Trophoblast cell (in vitro differentiated cells and primary cell): ENCODE data around the gene TNFAIP8L1.
A peak's percentile ranks its signal among the peaks of the same experiment; 100 is the strongest.

ENCODE experiments used
- DNase-seq, 2 donors: peaks; one replicate each; pipeline ENCODE4 v3.0.0-alpha.2; 2016
- H2AFZ ChIP-seq: 2 replicates; pipeline ENCODE4 v1.6.1; 2013; ENCODE audit warnings: low read length, moderate library complexity, mild to moderate bottlenecking; ENCODE audit not compliant: insufficient read depth, poor library complexity
- H2AK5ac ChIP-seq: 2 replicates; pipeline ENCODE4 v1.6.1; 2013; ENCODE audit warnings: mild to moderate bottlenecking, low read length
- H2BK120ac ChIP-seq: 2 replicates; pipeline ENCODE4 v1.6.1; 2013; ENCODE audit warnings: low read length, mild to moderate bottlenecking, moderate library complexity; ENCODE audit not compliant: insufficient read depth, poor library complexity
- H2BK12ac ChIP-seq: 2 replicates; pipeline ENCODE4 v1.6.1; 2013; ENCODE audit warnings: mild to moderate bottlenecking, low read length, moderate library complexity
- H2BK5ac ChIP-seq: 2 replicates; pipeline ENCODE4 v1.6.1; 2013; ENCODE audit warnings: low read length, low read depth, moderate library complexity, mild to moderate bottlenecking; ENCODE audit not compliant: poor library complexity
- H3K14ac ChIP-seq: 2 replicates; pipeline ENCODE4 v1.6.1; 2013; ENCODE audit warnings: mild to moderate bottlenecking, low read length
- H3K18ac ChIP-seq: 2 replicates; pipeline ENCODE4 v1.6.1; 2013; ENCODE audit warnings: mild to moderate bottlenecking, low read length
- H3K23ac ChIP-seq: 2 replicates; pipeline ENCODE4 v1.6.1; 2013; ENCODE audit warnings: low read length
- H3K27ac ChIP-seq: 2 replicates; pipeline ENCODE4 v1.5.1; 2013; ENCODE audit warnings: low read depth, mild to moderate bottlenecking, inconsistent platforms, low read length, moderate library complexity
- H3K27me3 ChIP-seq: 2 replicates; pipeline ENCODE4 v1.6.1; 2013; ENCODE audit warnings: inconsistent platforms, mild to moderate bottlenecking, low read length, moderate library complexity; ENCODE audit not compliant: insufficient read depth
- H3K36me3 ChIP-seq, 2 experiments: 1 replicate in 1 of 2; 2 replicates in 1 of 2; pipeline ENCODE4 v1.6.1; 2013; ENCODE audit warnings: low read length in 2 of 2, mild to moderate bottlenecking in 2 of 2, moderate library complexity in 1 of 2; ENCODE audit not compliant: insufficient read depth in 2 of 2, control insufficient read depth in 1 of 2
- H3K4ac ChIP-seq: 2 replicates; pipeline ENCODE4 v1.6.1; 2013; ENCODE audit warnings: low read depth, mild to moderate bottlenecking, low read length, moderate library complexity
- H3K4me1 ChIP-seq, 2 experiments: 1 replicate in 1 of 2; 2 replicates in 1 of 2; pipeline ENCODE4 v1.6.1; 2013; ENCODE audit warnings: low read length in 2 of 2, mild to moderate bottlenecking in 2 of 2, moderate library complexity in 1 of 2; ENCODE audit not compliant: insufficient read depth in 2 of 2, control insufficient read depth in 1 of 2
- H3K4me2 ChIP-seq: 2 replicates; pipeline ENCODE4 v1.6.1; 2013; ENCODE audit warnings: inconsistent platforms, mild to moderate bottlenecking, low read length, moderate library complexity
- H3K4me3 ChIP-seq: 2 replicates; pipeline ENCODE4 v1.5.1; 2013; ENCODE audit warnings: mild to moderate bottlenecking, low read depth, low read length, inconsistent platforms
- H3K79me1 ChIP-seq: one replicate; pipeline ENCODE4 v1.6.1; 2013; ENCODE audit warnings: low read length
- H3K79me2 ChIP-seq: 2 replicates; pipeline ENCODE4 v1.6.1; 2013; ENCODE audit warnings: low read length, mild to moderate bottlenecking; ENCODE audit not compliant: control insufficient read depth, insufficient read depth, poor library complexity
- H3K9ac ChIP-seq: 2 replicates; pipeline ENCODE4 v1.6.1; 2013; ENCODE audit warnings: mild to moderate bottlenecking, low read length
- H3K9me3 ChIP-seq: 2 replicates; pipeline ENCODE4 v1.6.1; 2013; ENCODE audit warnings: low read depth, mild to moderate bottlenecking, control low read depth, inconsistent platforms, low read length; ENCODE audit not compliant: insufficient read depth
- H4K12ac ChIP-seq: 2 replicates; pipeline ENCODE4 v1.6.1; 2013; ENCODE audit warnings: low read depth, mild to moderate bottlenecking, low read length, moderate library complexity
- H4K8ac ChIP-seq: 2 replicates; pipeline ENCODE4 v1.6.1; 2013; ENCODE audit warnings: low read depth, mild to moderate bottlenecking, low read length, moderate library complexity
- H4K91ac ChIP-seq: one replicate; pipeline ENCODE4 v1.6.1; 2013; ENCODE audit warnings: low read depth, mild to moderate bottlenecking, low read length, moderate library complexity
- WGBS: extraction: QIAGEN DNeasy Blood & Tissue Kit; methylation state at CpG from one replicate; pipeline ENCODE4 v1.1.7; 2013; ENCODE audit warnings: missing lambda C conversion rate; ENCODE audit not compliant: insufficient read length, insufficient coverage; ENCODE audit errors: extremely low coverage; 5-methylcytosine and 5-hydroxymethylcytosine counted together

Gene TNFAIP8L1

GRCh38 chr19:4604912-4605311 lies 34.4 kb upstream of the TNFAIP8L1 start:
- DNase-seq: no peak
- no peak overlapping the region for H4K91ac ChIP-seq

GRCh38 chr19:4606181-4606580 lies 33.1 kb upstream of the TNFAIP8L1 start:
- Histone ChIP-seq H2BK120ac (no peak overlapping the region), H3K9me3 (peaks cover 2% of the 10 kb centered on the region), H3K27ac (no peak overlapping the region), H2AFZ (no peak overlapping the region), H3K4me2 (no peak overlapping the region), H3K79me2 (no peaks in the 10 kb centered on the region), H3K14ac (no peak overlapping the region), H3K4ac (no peak overlapping the region), H3K9ac (no peak overlapping the region), H3K27me3 (no peaks in the 10 kb centered on the region), H3K23ac (no peak overlapping the region), H3K4me1 (no peaks in the 10 kb centered on the region), H3K4me3 (no peak overlapping the region), H3K18ac (no peak overlapping the region), H2BK5ac (no peak overlapping the region), H4K12ac (no peak overlapping the region), H4K8ac (no peak overlapping the region), H2BK12ac (no peak overlapping the region), H3K79me1 (no peaks in the 10 kb centered on the region), H2AK5ac (no peak overlapping the region), H4K91ac (no peak overlapping the region), H3K36me3 (no peaks in the 10 kb centered on the region)
- WGBS: no CpG with 5 or more reads among the region's 5 CpGs
- no peak for DNase-seq

More at GRCh38 chr19:4604912-4605311, 34.4 kb upstream of the TNFAIP8L1 start:
- H3K4me3 ChIP-seq: no peak overlapping the region
- H3K4me2 ChIP-seq: no peak overlapping the region
- no peak overlapping the region for H3K4ac ChIP-seq
- no peaks in the 10 kb centered on the region for H3K4me1 ChIP-seq
- no peaks in the 10 kb centered on the region for H3K79me2 ChIP-seq
- H4K8ac ChIP-seq: no peak overlapping the region
- H4K12ac ChIP-seq: no peak overlapping the region
- H3K36me3 ChIP-seq: no peaks in the 10 kb centered on the region
- no peak overlapping the region for H2AFZ ChIP-seq
- H3K9me3 ChIP-seq: peaks cover 2% of the 10 kb centered on the region
- H2BK12ac ChIP-seq: no peak overlapping the region
- H2BK120ac ChIP-seq: no peak overlapping the region
- H2BK5ac ChIP-seq: no peak overlapping the region
- no peak overlapping the region for H3K14ac ChIP-seq
- H3K27me3 ChIP-seq: no peaks in the 10 kb centered on the region
- no CpG with 5 or more reads among the region's 6 CpGs for WGBS
- no peak overlapping the region for H3K9ac ChIP-seq
- H3K23ac ChIP-seq: no peak overlapping the region
- H3K18ac ChIP-seq: no peak overlapping the region
- H2AK5ac ChIP-seq: no peak overlapping the region
- H3K79me1 ChIP-seq: no peaks in the 10 kb centered on the region
- H3K27ac ChIP-seq: no peak overlapping the region

GRCh38 chr19:4606921-4607678 lies 32.2 kb upstream of the TNFAIP8L1 start:
- no peak for DNase-seq
- H3K4ac ChIP-seq: no peak overlapping the region
- no peak overlapping the region for H4K12ac ChIP-seq
- H3K9me3 ChIP-seq: peaks cover 2% of the 10 kb centered on the region
- no peak overlapping the region for H2BK5ac ChIP-seq
- H3K27me3 ChIP-seq: no peaks in the 10 kb centered on the region
- no peak overlapping the region for H4K91ac ChIP-seq
- H3K79me2 ChIP-seq: no peaks in the 10 kb centered on the region
- H3K23ac ChIP-seq: no peak overlapping the region
- no peak overlapping the region for H2BK12ac ChIP-seq
- no peak overlapping the region for H3K14ac ChIP-seq
- no peak overlapping the region for H3K27ac ChIP-seq
- no peak overlapping the region for H3K18ac ChIP-seq
- no peak overlapping the region for H3K4me3 ChIP-seq
- H2BK120ac ChIP-seq: no peak overlapping the region
- no peaks in the 10 kb centered on the region for H3K36me3 ChIP-seq
- peak overlapping the region; percentile 41 for H3K4me2 ChIP-seq
- H2AFZ ChIP-seq: peak overlapping the region; percentile 26
- H3K79me1 ChIP-seq: no peaks in the 10 kb centered on the region
- H4K8ac ChIP-seq: no peak overlapping the region
- no CpG with 5 or more reads among the region's 35 CpGs for WGBS
- no peak overlapping the region for H3K9ac ChIP-seq
- H2AK5ac ChIP-seq: no peak overlapping the region
- H3K4me1 ChIP-seq: no peaks in the 10 kb centered on the region

GRCh38 chr19:4609878-4610511 lies 29.3 kb upstream of the TNFAIP8L1 start:
- H3K4ac ChIP-seq: no peak overlapping the region
- H2BK12ac ChIP-seq: no peak overlapping the region
- no CpG with 5 or more reads among the region's 15 CpGs for WGBS
- H3K9ac ChIP-seq: no peak overlapping the region
- H2AFZ ChIP-seq: no peak overlapping the region
- H3K4me2 ChIP-seq: no peak overlapping the region
- H3K18ac ChIP-seq: no peak overlapping the region
- H2BK5ac ChIP-seq: no peak overlapping the region
- H3K36me3 ChIP-seq: no peaks in the 10 kb centered on the region
- no peak overlapping the region for H3K4me3 ChIP-seq
- H3K79me1 ChIP-seq: no peaks in the 10 kb centered on the region
- DNase-seq: no peak
- H3K27me3 ChIP-seq: no peaks in the 10 kb centered on the region
- H4K91ac ChIP-seq: no peak overlapping the region
- no peaks in the 10 kb centered on the region for H3K79me2 ChIP-seq
- no peak overlapping the region for H3K23ac ChIP-seq
- no peaks in the 10 kb centered on the region for H3K4me1 ChIP-seq
- no peak overlapping the region for H4K12ac ChIP-seq
- H4K8ac ChIP-seq: no peak overlapping the region
- no peak overlapping the region for H2AK5ac ChIP-seq
- H3K9me3 ChIP-seq: no peaks in the 10 kb centered on the region
- no peak overlapping the region for H2BK120ac ChIP-seq
- no peak overlapping the region for H3K27ac ChIP-seq
- no peak overlapping the region for H3K14ac ChIP-seq
